Parathyroid adenoma (tissue), 2 donors: ENCODE data around the gene ZPBP.

ENCODE experiments used
- H2AFZ ChIP-seq: fragments of 300-600 bp; sonication (generic); one replicate; pipeline ENCODE4 v1.7.0; 2017; ENCODE audit warnings: antibody characterized with exemption, mild to moderate bottlenecking
- H3K27ac ChIP-seq: fragments of 300-600 bp; sonication (generic); one replicate; pipeline ENCODE4 v1.7.0; 2017
- H3K27me3 ChIP-seq: fragments of 300-600 bp; sonication (generic); one replicate; pipeline ENCODE4 v1.7.0; 2017; ENCODE audit warnings: low read length; ENCODE audit not compliant: control insufficient read depth, insufficient read depth
- H3K36me3 ChIP-seq: fragments of 300-600 bp; sonication (generic); one replicate; pipeline ENCODE4 v1.7.0; 2017; ENCODE audit warnings: low read length; ENCODE audit not compliant: control insufficient read depth, insufficient read depth
- H3K4me1 ChIP-seq: fragments of 300-600 bp; sonication (generic); one replicate; pipeline ENCODE4 v1.7.0; 2017; ENCODE audit warnings: control low read depth
- H3K4me2 ChIP-seq: fragments of 300-600 bp; sonication (generic); one replicate; pipeline ENCODE4 v1.7.0; 2017; ENCODE audit warnings: low read length
- H3K4me3 ChIP-seq: fragments of 300-600 bp; sonication (generic); one replicate; pipeline ENCODE4 v1.7.0; 2017; ENCODE audit warnings: low read depth, low read length
- H3K79me2 ChIP-seq: fragments of 300-600 bp; sonication (generic); one replicate; pipeline ENCODE4 v1.7.0; 2017; ENCODE audit warnings: control low read depth
- H3K9ac ChIP-seq: fragments of 300-600 bp; sonication (generic); one replicate; pipeline ENCODE4 v1.7.0; 2017; ENCODE audit warnings: mild to moderate bottlenecking
- H3K9me3 ChIP-seq: fragments of 300-600 bp; sonication (generic); one replicate; pipeline ENCODE4 v1.7.0; 2017; ENCODE audit warnings: low read length; ENCODE audit not compliant: control insufficient read depth
- CTCF ChIP-seq: fragments of 300-600 bp; sonication (generic); IDR thresholded peaks from one replicate; pipeline ENCODE4 v1.7.0; 2017; ENCODE audit warnings: antibody characterized with exemption, mild to moderate bottlenecking
- donor health status: primary hyperparathyroidism.

Gene ZPBP

GRCh38 chr7:50022451-50022850 is 70.6 kb downstream of the ZPBP start:
- H3K4me2 ChIP-seq: no peak overlapping the region
- H3K9me3 ChIP-seq: no peaks in the 10 kb centered on the region
- H3K27me3 ChIP-seq: no peaks in the 10 kb centered on the region
- H2AFZ ChIP-seq: no peak overlapping the region
- no peak for TF ChIP-seq CTCF
- H3K4me3 ChIP-seq: no peak overlapping the region
- no peak overlapping the region for H3K27ac ChIP-seq
- no peaks in the 10 kb centered on the region for H3K36me3 ChIP-seq
- no peaks in the 10 kb centered on the region for H3K79me2 ChIP-seq
- no peaks in the 10 kb centered on the region for H3K4me1 ChIP-seq
- no peak overlapping the region for H3K9ac ChIP-seq

GRCh38 chr7:49995681-49996080 is 97.4 kb downstream of the ZPBP start:
- Histone ChIP-seq H3K4me2 (no peak overlapping the region), H3K9me3 (no peaks in the 10 kb centered on the region), H2AFZ (no peak overlapping the region), H3K27me3 (no peaks in the 10 kb centered on the region), H3K4me1 (no peaks in the 10 kb centered on the region), H3K9ac (no peak overlapping the region), H3K4me3 (no peak overlapping the region), H3K36me3 (no peaks in the 10 kb centered on the region), H3K27ac (no peak overlapping the region), H3K79me2 (no peaks in the 10 kb centered on the region)
- TF ChIP-seq CTCF: no peak

GRCh38 chr7:49986191-49986590 is 106.9 kb downstream of the ZPBP start:
- Histone ChIP-seq H3K79me2 (no peaks in the 10 kb centered on the region), H3K9me3 (no peaks in the 10 kb centered on the region), H3K4me2 (no peak overlapping the region), H3K4me1 (no peaks in the 10 kb centered on the region), H3K4me3 (no peak overlapping the region), H3K27ac (no peak overlapping the region), H2AFZ (no peak overlapping the region), H3K9ac (no peak overlapping the region), H3K36me3 (no peaks in the 10 kb centered on the region), H3K27me3 (no peaks in the 10 kb centered on the region)
- TF ChIP-seq CTCF: no peak

- no peaks in the 10 kb centered on the region for H3K27me3 ChIP-seq
- H3K4me3 ChIP-seq: no peak overlapping the region
- H2AFZ ChIP-seq: no peak overlapping the region
- no peak overlapping the region for H3K9ac ChIP-seq
- no peak for TF ChIP-seq CTCF
- no peaks in the 10 kb centered on the region for H3K9me3 ChIP-seq
- H3K27ac ChIP-seq: no peak overlapping the region
- H3K36me3 ChIP-seq: no peaks in the 10 kb centered on the region
- no peaks in the 10 kb centered on the region for H3K79me2 ChIP-seq
- H3K4me2 ChIP-seq: no peak overlapping the region
- no peaks in the 10 kb centered on the region for H3K4me1 ChIP-seq
These were observed 112.6 kb downstream of the ZPBP start for GRCh38 chr7:49980465-49980864.

GRCh38 chr7:49976238-49976637 is 116.8 kb downstream of the ZPBP start:
- no peaks in the 10 kb centered on the region for H3K36me3 ChIP-seq
- H3K9me3 ChIP-seq: no peaks in the 10 kb centered on the region
- no peak for TF ChIP-seq CTCF
- H3K9ac ChIP-seq: no peak overlapping the region
- H3K4me3 ChIP-seq: no peak overlapping the region
- no peaks in the 10 kb centered on the region for H3K79me2 ChIP-seq
- H3K27me3 ChIP-seq: no peaks in the 10 kb centered on the region
- H2AFZ ChIP-seq: no peak overlapping the region
- no peak overlapping the region for H3K27ac ChIP-seq
- no peak overlapping the region for H3K4me2 ChIP-seq
- H3K4me1 ChIP-seq: no peaks in the 10 kb centered on the region
